ENCODE measurements around the gene SPDYE5. TPM values are rescaled to one million over a fixed set of nuclear protein-coding genes. Genes with fewer than 3 reads are reported as not detected.

SPDYE5 gene
- total RNA-seq, 1 donor from 2014 or later, result not detected

DNA sequence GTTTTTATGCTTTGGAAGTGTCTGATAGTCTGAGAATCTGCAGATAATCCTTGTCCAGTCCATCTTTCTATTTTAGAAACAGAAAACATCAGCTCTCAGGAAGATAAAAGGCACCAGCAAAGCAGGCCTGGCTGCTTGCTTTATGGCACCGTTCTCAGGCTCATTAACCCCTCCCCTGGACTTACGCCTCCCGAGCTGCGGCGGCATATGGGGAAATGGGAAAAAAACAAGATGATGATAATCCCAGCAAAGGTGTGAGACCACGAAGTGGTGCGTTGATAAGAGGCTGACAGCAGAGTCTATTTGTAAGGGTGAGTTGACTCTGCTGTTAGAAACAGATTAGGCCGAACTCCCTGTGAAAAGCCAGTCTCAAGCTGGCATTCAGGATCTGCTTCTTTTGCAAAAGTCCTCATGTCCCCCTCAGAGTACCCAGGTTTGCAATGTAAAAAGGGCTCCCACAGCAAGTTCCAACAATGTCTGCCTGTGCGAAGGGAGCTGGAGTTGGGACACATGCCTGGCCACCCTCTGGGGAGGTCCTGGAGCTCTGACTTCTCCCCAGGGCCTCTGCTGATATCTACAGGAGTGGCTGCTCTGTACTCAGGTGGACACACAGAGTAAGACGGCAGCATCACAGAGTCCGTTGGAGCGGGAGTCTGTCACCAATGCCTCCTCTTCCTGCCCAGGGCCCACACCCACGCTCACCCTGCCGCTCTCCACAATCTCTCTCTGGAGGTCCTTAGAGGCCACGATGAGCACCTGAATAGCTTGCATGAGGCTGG is 54.3 kb downstream of the SPDYE5 start:
- Mint-ChIP-seq H3K27me3 (ENCODE audit: unreplicated experiment) (no peaks in the 10 kb centered on the region), H3K27ac (ENCODE audit: unreplicated experiment) (no peak overlapping the region), H3K36me3 (ENCODE audit: unreplicated experiment) (no peaks in the 10 kb centered on the region), H3K4me1 (ENCODE audit: low read depth, unreplicated experiment) (no peaks in the 10 kb centered on the region), H3K4me3 (ENCODE audit: unreplicated experiment) (no peak overlapping the region), H3K9me3 (ENCODE audit: unreplicated experiment) (no peaks in the 10 kb centered on the region)
- no peak for DNase-seq
- TF ChIP-seq, protein P1, sequence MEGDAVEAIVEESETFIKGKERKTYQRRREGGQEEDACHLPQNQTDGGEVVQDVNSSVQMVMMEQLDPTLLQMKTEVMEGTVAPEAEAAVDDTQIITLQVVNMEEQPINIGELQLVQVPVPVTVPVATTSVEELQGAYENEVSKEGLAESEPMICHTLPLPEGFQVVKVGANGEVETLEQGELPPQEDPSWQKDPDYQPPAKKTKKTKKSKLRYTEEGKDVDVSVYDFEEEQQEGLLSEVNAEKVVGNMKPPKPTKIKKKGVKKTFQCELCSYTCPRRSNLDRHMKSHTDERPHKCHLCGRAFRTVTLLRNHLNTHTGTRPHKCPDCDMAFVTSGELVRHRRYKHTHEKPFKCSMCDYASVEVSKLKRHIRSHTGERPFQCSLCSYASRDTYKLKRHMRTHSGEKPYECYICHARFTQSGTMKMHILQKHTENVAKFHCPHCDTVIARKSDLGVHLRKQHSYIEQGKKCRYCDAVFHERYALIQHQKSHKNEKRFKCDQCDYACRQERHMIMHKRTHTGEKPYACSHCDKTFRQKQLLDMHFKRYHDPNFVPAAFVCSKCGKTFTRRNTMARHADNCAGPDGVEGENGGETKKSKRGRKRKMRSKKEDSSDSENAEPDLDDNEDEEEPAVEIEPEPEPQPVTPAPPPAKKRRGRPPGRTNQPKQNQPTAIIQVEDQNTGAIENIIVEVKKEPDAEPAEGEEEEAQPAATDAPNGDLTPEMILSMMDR (IDR thresholded peaks at IDR 0.05; ENCODE audit: partially characterized antibody, unreplicated experiment), result no peak

Other genes starting within 250 kb of the SPDYE5 start
- 11.2 TPM for gene TRIM73, start 96.7 kb upstream of the SPDYE5 start, total RNA-seq (ENCODE audit: unreplicated experiment)
- 60.1 TPM for gene POM121C, start 6.0 kb upstream of the SPDYE5 start, total RNA-seq (ENCODE audit: unreplicated experiment)
- 65.5 TPM for gene HIP1, start 246.6 kb downstream of the SPDYE5 start, total RNA-seq (ENCODE audit: unreplicated experiment)